GM23338 (cell line): Measurements from ENCODE around the gene LRCH4. TPM values are rescaled to one million over a fixed set of nuclear protein-coding genes. Genes with fewer than 3 reads are reported as not detected.

Source experiments
- ATAC-seq: fragments of 200-7000 bp; cut with Tn5 transposase; 3 replicates; pipeline ENCODE4 v1.9.1; 2020
- DNase-seq: peaks from one replicate; pipeline ENCODE4 v3.0.0-alpha.2; 2015; ENCODE audit warnings: low spot score
- H2AFZ ChIP-seq: fragments of 200-600 bp; sonication (generic); 2 replicates; pipeline ENCODE4 v1.8.0; 2016; ENCODE audit warnings: antibody characterized with exemption, mild to moderate bottlenecking, moderate library complexity
- H3F3A ChIP-seq: fragments of 200-600 bp; sonication (generic); replicated peaks from 2 replicates; pipeline ENCODE4 v1.8.0; 2017; ENCODE audit warnings: antibody characterized with exemption, mixed run types, low read depth
- H3K27ac ChIP-seq: fragments of 200-600 bp; sonication (generic); 2 replicates; pipeline ENCODE4 v1.6.1; 2016; ENCODE audit warnings: low read depth
- H3K27me3 ChIP-seq: fragments of 200-600 bp; sonication (generic); 2 replicates; pipeline ENCODE4 v1.8.0; 2016; ENCODE audit warnings: mild to moderate bottlenecking, mixed run types, moderate library complexity; ENCODE audit not compliant: insufficient read depth
- H3K36me3 ChIP-seq: fragments of 200-600 bp; sonication (generic); 2 replicates; pipeline ENCODE4 v1.8.0; 2016; ENCODE audit warnings: mild to moderate bottlenecking; ENCODE audit not compliant: insufficient read depth
- H3K4me1 ChIP-seq: fragments of 200-600 bp; sonication (generic); 2 replicates; pipeline ENCODE4 v1.8.0; 2016; ENCODE audit warnings: mild to moderate bottlenecking, moderate library complexity; ENCODE audit not compliant: insufficient read depth
- H3K4me2 ChIP-seq: fragments of 200-600 bp; sonication (generic); 2 replicates; pipeline ENCODE4 v1.7.1; 2017; ENCODE audit warnings: mixed run types
- H3K4me3 ChIP-seq: fragments of 200-600 bp; sonication (generic); 2 replicates; pipeline ENCODE4 v1.6.1; 2016; ENCODE audit warnings: mixed run types
- H3K79me2 ChIP-seq: fragments of 200-600 bp; sonication (generic); replicated peaks from 2 replicates; pipeline ENCODE4 v1.8.0; 2017; ENCODE audit warnings: mild to moderate bottlenecking; ENCODE audit not compliant: insufficient read depth
- H3K9me2 ChIP-seq: fragments of 200-600 bp; sonication (generic); 2 replicates; pipeline ENCODE4 v1.8.0; 2017; ENCODE audit not compliant: insufficient read depth
- H4K20me1 ChIP-seq: fragments of 200-600 bp; sonication (generic); replicated peaks from 2 replicates; pipeline ENCODE4 v1.8.0; 2017; ENCODE audit warnings: mild to moderate bottlenecking; ENCODE audit not compliant: insufficient read depth
- H3K27ac Mint-ChIP-seq: 2 replicates; pipeline ENCODE4 v1.8.0; 2020; ENCODE audit warnings: inconsistent platforms, mild to moderate bottlenecking, moderate library complexity, mixed read lengths
- H3K27me3 Mint-ChIP-seq: 3 replicates; pipeline ENCODE4 v1.8.0; 2022; ENCODE audit warnings: low read depth, mild to moderate bottlenecking, moderate library complexity, mixed read lengths, inconsistent platforms; ENCODE audit not compliant: insufficient read depth, poor library complexity
- H3K36me3 Mint-ChIP-seq: 3 replicates; pipeline ENCODE4 v1.8.0; 2021; ENCODE audit warnings: low read depth, mild to moderate bottlenecking, inconsistent platforms, moderate library complexity, mixed read lengths
- H3K4me1 Mint-ChIP-seq: 3 replicates; pipeline ENCODE4 v1.8.0; 2020; ENCODE audit warnings: mild to moderate bottlenecking, inconsistent platforms, mixed read lengths
- H3K4me3 Mint-ChIP-seq: 3 replicates; pipeline ENCODE4 v1.8.0; 2021; ENCODE audit warnings: moderate library complexity, mild to moderate bottlenecking, inconsistent platforms, mixed read lengths
- H3K9me3 Mint-ChIP-seq: 3 replicates; pipeline ENCODE4 v1.8.0; 2020; ENCODE audit warnings: moderate library complexity, mild to moderate bottlenecking, inconsistent platforms, mixed read lengths
- CREB1 ChIP-seq: fragments of 250-450 bp; sonication (Bioruptor Pico); IDR thresholded peaks from 2 replicates; pipeline ENCODE4 v1.5.0; 2020; ENCODE audit warnings: low read depth, mild to moderate bottlenecking, moderate library complexity
- ETS1 ChIP-seq: IDR thresholded peaks from 2 replicates; pipeline ENCODE4 v1.6.1; 2016; ENCODE audit warnings: antibody characterized with exemption
- EZH2 ChIP-seq: fragments of 200-600 bp; sonication (generic); IDR thresholded peaks from one replicate; pipeline ENCODE4 v1.8.0; 2017; ENCODE audit warnings: antibody characterized with exemption, mild to moderate bottlenecking, low read depth; ENCODE audit not compliant: unreplicated experiment
- NANOG ChIP-seq: IDR thresholded peaks from 2 replicates; pipeline ENCODE4 v1.6.1; 2016; ENCODE audit warnings: antibody characterized with exemption, borderline replicate concordance
- REST ChIP-seq: IDR thresholded peaks from one replicate; pipeline ENCODE4 v1.6.1; 2018; ENCODE audit warnings: antibody characterized with exemption; ENCODE audit not compliant: unreplicated experiment
- ZNF331 ChIP-seq: fragments of 250-450 bp; sonication (Bioruptor Pico); IDR thresholded peaks from 2 replicates; pipeline ENCODE4 v1.5.0; 2020; ENCODE audit warnings: low read depth, mild to moderate bottlenecking, moderate library complexity
- ZNF462 ChIP-seq: fragments of 250-450 bp; sonication (Bioruptor Pico); IDR thresholded peaks from 2 replicates; pipeline ENCODE4 v1.5.0; 2020; ENCODE audit warnings: mild to moderate bottlenecking, moderate library complexity
- polyA plus RNA-seq: library from polyadenylated mRNA; unstranded; fragments of >200 nt; fragmentation: Nextera tagmentation; extraction: Ambion mirVana; gene quantifications from 2 replicates; pipeline ENCODE4 v1.2.1, GENCODE V29; 2016
- total RNA-seq: library from RNA; depleted of rRNA; stranded (reverse); fragments of >200 nt; shearing (Covaris generic); gene quantifications from 2 replicates; pipeline ENCODE4 v1.2.3, GENCODE V29; 2014

The LRCH4 gene
- total and polyA plus RNA-seq, 2 experiments from 2014 or later = 21.4 to 51.0 TPM

- H3K4me1 Mint-ChIP-seq = peaks cover 16% of the 10 kb centered on the region
- H3K4me3 ChIP-seq = no peak overlapping the region
- peaks cover 20% of the 10 kb centered on the region for H3K27me3 Mint-ChIP-seq
- H3K4me3 Mint-ChIP-seq = no peak overlapping the region
- DNase-seq = no peak
- H3F3A ChIP-seq = peaks cover 5% of the 10 kb centered on the region; the same call in 1 of the 2 replicates
- no peak overlapping the region for H3K27ac Mint-ChIP-seq
- H3K9me2 ChIP-seq = no peaks in the 10 kb centered on the region
- H3K79me2 ChIP-seq = no peaks in the 10 kb centered on the region
- H3K4me1 ChIP-seq = peaks cover 19% of the 10 kb centered on the region
- peaks cover 12% of the 10 kb centered on the region for H3K36me3 Mint-ChIP-seq
- H4K20me1 ChIP-seq = no peaks in the 10 kb centered on the region
- peaks cover 5% of the 10 kb centered on the region; the same call in 1 of the 2 replicates for H3K36me3 ChIP-seq
- H3K27me3 ChIP-seq = peaks cover under 1% of the 10 kb centered on the region; the same call in 1 of the 2 replicates
- H2AFZ ChIP-seq = no peak overlapping the region
- TF ChIP-seq REST (no peak), ETS1 (no peak), EZH2 (no peak), NANOG (no peak), ZNF331 (CRISPR knock-in tag) (no peak), ZNF462 (CRISPR knock-in tag) (no peak), CREB1 (CRISPR knock-in tag) (no peak)
- H3K27ac ChIP-seq = no peak overlapping the region
- no peaks in the 10 kb centered on the region for H3K9me3 Mint-ChIP-seq
- ATAC-seq = no peak
- no peak overlapping the region for H3K4me2 ChIP-seq
Observed at GRCh38 chr7:100575746-100576383, 10.1 kb downstream of the LRCH4 start.
